ENCODE measurements around the gene MYO15A.

GRCh38 chr17:18205861-18206260 is 97.3 kb downstream of the MYO15A start:
- TF ChIP-seq, protein P1, sequence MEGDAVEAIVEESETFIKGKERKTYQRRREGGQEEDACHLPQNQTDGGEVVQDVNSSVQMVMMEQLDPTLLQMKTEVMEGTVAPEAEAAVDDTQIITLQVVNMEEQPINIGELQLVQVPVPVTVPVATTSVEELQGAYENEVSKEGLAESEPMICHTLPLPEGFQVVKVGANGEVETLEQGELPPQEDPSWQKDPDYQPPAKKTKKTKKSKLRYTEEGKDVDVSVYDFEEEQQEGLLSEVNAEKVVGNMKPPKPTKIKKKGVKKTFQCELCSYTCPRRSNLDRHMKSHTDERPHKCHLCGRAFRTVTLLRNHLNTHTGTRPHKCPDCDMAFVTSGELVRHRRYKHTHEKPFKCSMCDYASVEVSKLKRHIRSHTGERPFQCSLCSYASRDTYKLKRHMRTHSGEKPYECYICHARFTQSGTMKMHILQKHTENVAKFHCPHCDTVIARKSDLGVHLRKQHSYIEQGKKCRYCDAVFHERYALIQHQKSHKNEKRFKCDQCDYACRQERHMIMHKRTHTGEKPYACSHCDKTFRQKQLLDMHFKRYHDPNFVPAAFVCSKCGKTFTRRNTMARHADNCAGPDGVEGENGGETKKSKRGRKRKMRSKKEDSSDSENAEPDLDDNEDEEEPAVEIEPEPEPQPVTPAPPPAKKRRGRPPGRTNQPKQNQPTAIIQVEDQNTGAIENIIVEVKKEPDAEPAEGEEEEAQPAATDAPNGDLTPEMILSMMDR (conservative IDR thresholded peaks at IDR 0.05 in 1 of 2, IDR thresholded peaks at IDR 0.05 in 1 of 2; ENCODE audit: low read depth in 1 of 2, low read length in 2 of 2), result no peak
- TF ChIP-seq EZH2 (IDR thresholded peaks at IDR 0.05; ENCODE audit: low read length, missing control alignments), result no peak
